CD4-positive, alpha-beta memory T cell (primary cell): ENCODE data around the gene DRC7. TPM values are rescaled to one million over a fixed set of nuclear protein-coding genes. Genes with fewer than 3 reads are reported as not detected.

Experiments
- CTCF ChIA-PET: fragments of 350-600 bp; sonication (Branson Sonifier 250); formaldehyde crosslinking; loops from one replicate; lab custom pipeline; 2021; ENCODE audit warnings: inconsistent platforms; ENCODE audit not compliant: partially characterized antibody; lab: Charles Lee
- POLR2A ChIA-PET: fragments of 350-600 bp; sonication (Branson Sonifier 250); formaldehyde crosslinking; loops from one replicate; lab custom pipeline; 2021; ENCODE audit not compliant: partially characterized antibody; lab: Charles Lee
- DNase-seq, 5 donors: peaks; one replicate each; pipeline versions ENCODE4 v3.0.0 to v3.0.0-alpha.2; 2020 to 2022; ENCODE audit warnings: mixed read lengths in 1 of 5
- H3K27ac ChIP-seq: one replicate; pipeline ENCODE4 v1.7.0; 2013; ENCODE audit warnings: low read depth, low read length
- H3K27me3 ChIP-seq: 2 replicates; pipeline ENCODE4 v1.7.0; 2013; ENCODE audit warnings: mild to moderate bottlenecking, low read length, moderate library complexity; ENCODE audit not compliant: insufficient read depth
- H3K36me3 ChIP-seq: 2 replicates; pipeline ENCODE4 v1.7.0; 2013; ENCODE audit warnings: mild to moderate bottlenecking, low read length, moderate library complexity; ENCODE audit not compliant: insufficient read depth
- H3K4me1 ChIP-seq: 2 replicates; pipeline ENCODE4 v1.7.0; 2013; ENCODE audit warnings: mild to moderate bottlenecking, low read length, moderate library complexity; ENCODE audit not compliant: insufficient read depth
- H3K4me3 ChIP-seq, 2 donors: one replicate each; pipeline ENCODE4 v1.7.0; 2013; ENCODE audit warnings: low read length in 2 of 2, mild to moderate bottlenecking in 1 of 2
- H3K9me3 ChIP-seq, 2 donors: one replicate each; pipeline ENCODE4 v1.7.0; 2013; ENCODE audit warnings: low read length in 2 of 2, control low read depth in 1 of 2; ENCODE audit not compliant: control insufficient read depth in 1 of 2
- H3K27ac Mint-ChIP-seq, 7 donors: one replicate each; pipeline ENCODE4 v1.8.0; 2020 to 2021; ENCODE audit warnings: mixed read lengths in 7 of 7, mild to moderate bottlenecking in 6 of 7, inconsistent platforms in 3 of 7, moderate library complexity in 3 of 7
- H3K27me3 Mint-ChIP-seq, 2 donors: one replicate each; pipeline ENCODE4 v1.8.0; 2020 to 2021; ENCODE audit warnings: mixed read lengths in 2 of 2
- H3K36me3 Mint-ChIP-seq, 2 donors: one replicate each; pipeline ENCODE4 v1.8.0; 2020 to 2021; ENCODE audit warnings: mixed read lengths in 2 of 2, inconsistent platforms in 1 of 2, mild to moderate bottlenecking in 1 of 2
- H3K4me1 Mint-ChIP-seq, 4 donors: one replicate each; pipeline ENCODE4 v1.8.0; 2020 to 2021; ENCODE audit warnings: mixed read lengths in 4 of 4, mild to moderate bottlenecking in 1 of 4
- H3K4me3 Mint-ChIP-seq, 8 donors: one replicate each; pipeline ENCODE4 v1.8.0; 2020 to 2021; ENCODE audit warnings: mixed read lengths in 8 of 8, mild to moderate bottlenecking in 7 of 8, moderate library complexity in 6 of 8, inconsistent platforms in 3 of 8
- H3K9me3 Mint-ChIP-seq, 8 donors: one replicate each; pipeline ENCODE4 v1.8.0; 2020 to 2021; ENCODE audit warnings: mixed read lengths in 8 of 8, mild to moderate bottlenecking in 5 of 8, inconsistent platforms in 3 of 8, moderate library complexity in 1 of 8
- intact Hi-C: fragments of 100-400 bp; cut with micrococcal nuclease; formaldehyde crosslinking; loops from one replicate; pipeline ENCODE4 v1.15.1; 2023
- polyA plus RNA-seq, 2 donors: library from polyadenylated mRNA; unstranded; fragments of 300-500 nt; fragmentation: Illumina TruSeq; gene quantifications; one replicate each; pipeline ENCODE4 v1.2.3, GENCODE V29; 2021
- total RNA-seq, 2 experiments: library from RNA; stranded (reverse); gene quantifications; one replicate each; pipeline ENCODE4 v1.2.3, GENCODE V29; 2021

DRC7 gene
- total and polyA plus RNA-seq, 4 experiments from 2014 or later, result not detected

DNA sequence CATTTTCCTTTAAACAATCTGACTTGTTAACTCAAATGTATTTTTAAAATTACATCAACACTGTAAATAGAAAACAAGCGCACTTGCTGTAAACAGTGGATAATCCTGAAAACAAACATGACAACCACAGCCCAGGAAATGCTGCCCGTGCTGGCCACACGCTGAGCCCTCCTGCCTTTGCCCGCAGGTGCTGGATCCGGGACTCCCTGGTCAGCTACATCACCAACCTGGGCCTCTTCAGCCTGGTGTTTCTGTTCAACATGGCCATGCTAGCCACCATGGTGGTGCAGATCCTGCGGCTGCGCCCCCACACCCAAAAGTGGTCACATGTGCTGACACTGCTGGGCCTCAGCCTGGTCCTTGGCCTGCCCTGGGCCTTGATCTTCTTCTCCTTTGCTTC is 33.1 kb upstream of the DRC7 start:
- intact Hi-C loops, result no loop called here
- ChIA-PET CTCF (no interaction called here), POLR2A (no interaction called here)
- Histone ChIP-seq H3K4me1 (peaks cover 5% of the 10 kb centered on the region), H3K4me3 (no peak overlapping the region), H3K27ac (no peak overlapping the region), H3K9me3 (no peaks in the 10 kb centered on the region), H3K36me3 (no peaks in the 10 kb centered on the region), H3K27me3 (no peaks in the 10 kb centered on the region)
- peaks cover 0 to 4% (median 2%) of the 10 kb centered on the region in 4 donors for H3K4me1 Mint-ChIP-seq
- no peak for DNase-seq
- no peaks in the 10 kb centered on the region for H3K36me3 Mint-ChIP-seq
- no peaks in the 10 kb centered on the region for H3K27me3 Mint-ChIP-seq
- H3K4me3 Mint-ChIP-seq, result no peak overlapping the region
- H3K9me3 Mint-ChIP-seq, result no peaks in the 10 kb centered on the region
- H3K27ac Mint-ChIP-seq, result peak overlapping the region in 1 of 7 donors; percentile 53

DNA sequence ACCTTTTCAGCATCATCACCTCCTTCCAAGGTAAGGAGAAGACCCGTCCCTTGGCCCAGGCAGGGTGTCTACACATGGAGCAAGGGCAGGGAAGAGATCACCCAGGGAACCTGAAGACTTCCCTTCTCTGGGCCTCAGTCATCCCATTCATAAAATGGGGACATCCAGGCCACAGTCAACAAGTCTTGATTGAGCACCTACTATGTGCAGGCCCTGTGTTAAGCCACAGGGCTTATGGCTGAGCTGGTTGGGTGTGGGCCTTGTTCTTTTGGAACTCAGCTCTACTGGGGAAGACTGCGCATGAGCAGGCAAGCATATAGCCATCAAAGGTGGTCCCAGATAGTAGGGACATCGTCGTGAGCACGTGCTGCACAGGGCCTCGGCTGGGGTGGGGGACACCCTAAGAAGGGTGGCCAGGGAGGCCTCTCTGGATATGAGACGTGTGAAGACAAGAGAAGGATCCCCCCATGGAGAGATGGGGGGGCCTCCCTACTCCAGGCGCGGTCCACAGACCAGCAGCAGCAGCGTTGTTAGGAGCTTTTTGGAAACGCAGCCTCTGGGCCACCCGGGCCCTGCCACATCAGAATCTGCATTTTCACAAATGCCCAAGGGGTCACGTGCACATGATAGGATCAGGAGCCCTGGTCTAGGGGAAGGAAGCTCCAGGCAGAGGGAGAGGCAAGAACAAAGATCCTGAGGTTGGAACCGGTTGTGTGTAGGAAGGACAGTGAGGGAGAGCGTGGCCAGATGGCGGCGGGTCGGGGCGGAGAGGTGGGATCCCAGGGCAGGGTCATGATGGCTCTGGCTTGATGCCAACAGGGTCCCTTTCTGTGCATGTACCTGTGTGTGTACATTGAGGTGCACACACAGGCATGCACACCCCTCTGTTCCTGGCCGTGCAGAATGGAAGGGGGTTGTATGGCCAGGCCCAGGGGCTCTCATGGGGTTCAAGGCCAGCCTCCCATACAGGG is 32.4 kb upstream of the DRC7 start:
- no peaks in the 10 kb centered on the region for H3K27me3 ChIP-seq
- H3K4me1 Mint-ChIP-seq, result peaks cover 0 to 4% (median 0%) of the 10 kb centered on the region in 4 donors
- intact Hi-C loops, result no loop called here
- H3K27me3 Mint-ChIP-seq, result no peaks in the 10 kb centered on the region
- no peaks in the 10 kb centered on the region for H3K9me3 ChIP-seq
- H3K36me3 ChIP-seq, result no peaks in the 10 kb centered on the region
- no peak for DNase-seq
- no peaks in the 10 kb centered on the region for H3K36me3 Mint-ChIP-seq
- no peak overlapping the region for H3K4me3 Mint-ChIP-seq
- POLR2A ChIA-PET, result no interaction called here
- peak overlapping the region in 1 of 7 donors; percentile 53 for H3K27ac Mint-ChIP-seq
- H3K27ac ChIP-seq, result no peak overlapping the region
- no peaks in the 10 kb centered on the region for H3K9me3 Mint-ChIP-seq
- H3K4me1 ChIP-seq, result no peaks in the 10 kb centered on the region
- H3K4me3 ChIP-seq, result no peak overlapping the region
- CTCF ChIA-PET, result interaction anchor here (1.4 kb wide), 1 partner anchor 14 kb away, joined by 5 read pairs; no protein-coding TSS in a partner anchor

DNA sequence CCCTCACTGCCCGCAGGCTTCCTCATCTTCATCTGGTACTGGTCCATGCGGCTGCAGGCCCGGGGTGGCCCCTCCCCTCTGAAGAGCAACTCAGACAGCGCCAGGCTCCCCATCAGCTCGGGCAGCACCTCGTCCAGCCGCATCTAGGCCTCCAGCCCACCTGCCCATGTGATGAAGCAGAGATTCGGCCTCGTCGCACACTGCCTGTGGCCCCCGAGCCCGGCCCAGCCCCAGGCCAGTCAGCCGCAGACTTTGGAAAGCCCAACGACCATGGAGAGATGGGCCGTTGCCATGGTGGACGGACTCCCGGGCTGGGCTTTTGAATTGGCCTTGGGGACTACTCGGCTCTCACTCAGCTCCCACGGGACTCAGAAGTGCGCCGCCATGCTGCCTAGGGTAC is 31.2 kb upstream of the DRC7 start:
- no peaks in the 10 kb centered on the region for H3K27me3 Mint-ChIP-seq

DNA sequence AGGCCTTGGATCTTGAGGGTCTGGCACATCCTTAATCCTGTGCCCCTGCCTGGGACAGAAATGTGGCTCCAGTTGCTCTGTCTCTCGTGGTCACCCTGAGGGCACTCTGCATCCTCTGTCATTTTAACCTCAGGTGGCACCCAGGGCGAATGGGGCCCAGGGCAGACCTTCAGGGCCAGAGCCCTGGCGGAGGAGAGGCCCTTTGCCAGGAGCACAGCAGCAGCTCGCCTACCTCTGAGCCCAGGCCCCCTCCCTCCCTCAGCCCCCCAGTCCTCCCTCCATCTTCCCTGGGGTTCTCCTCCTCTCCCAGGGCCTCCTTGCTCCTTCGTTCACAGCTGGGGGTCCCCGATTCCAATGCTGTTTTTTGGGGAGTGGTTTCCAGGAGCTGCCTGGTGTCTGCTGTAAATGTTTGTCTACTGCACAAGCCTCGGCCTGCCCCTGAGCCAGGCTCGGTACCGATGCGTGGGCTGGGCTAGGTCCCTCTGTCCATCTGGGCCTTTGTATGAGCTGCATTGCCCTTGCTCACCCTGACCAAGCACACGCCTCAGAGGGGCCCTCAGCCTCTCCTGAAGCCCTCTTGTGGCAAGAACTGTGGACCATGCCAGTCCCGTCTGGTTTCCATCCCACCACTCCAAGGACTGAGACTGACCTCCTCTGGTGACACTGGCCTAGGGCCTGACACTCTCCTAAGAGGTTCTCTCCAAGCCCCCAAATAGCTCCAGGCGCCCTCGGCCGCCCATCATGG is 30.5 kb upstream of the DRC7 start:
- Mint-ChIP-seq H3K4me1 (no peaks in the 10 kb centered on the region), H3K9me3 (no peaks in the 10 kb centered on the region), H3K27ac (no peak overlapping the region), H3K36me3 (no peaks in the 10 kb centered on the region), H3K27me3 (peaks cover 0 to 1% of the 10 kb centered on the region in 2 donors), H3K4me3 (no peak overlapping the region)
- no peak for DNase-seq
- ChIA-PET CTCF (no interaction called here), POLR2A (no interaction called here)
- Histone ChIP-seq H3K36me3 (no peaks in the 10 kb centered on the region), H3K4me3 (no peak overlapping the region), H3K9me3 (no peaks in the 10 kb centered on the region), H3K27me3 (no peaks in the 10 kb centered on the region), H3K27ac (no peak overlapping the region), H3K4me1 (no peaks in the 10 kb centered on the region)
- intact Hi-C loops, result no loop called here

More for the DNA sequence above, 31.2 kb upstream of the DRC7 start:
- no peak overlapping the region for H3K27ac ChIP-seq
- no peak for DNase-seq
- Mint-ChIP-seq H3K4me1 (peaks cover 0 to under 1% (median 0%) of the 10 kb centered on the region in 4 donors), H3K4me3 (no peak overlapping the region), H3K9me3 (no peaks in the 10 kb centered on the region), H3K27ac (no peak overlapping the region), H3K36me3 (no peaks in the 10 kb centered on the region)
- CTCF ChIA-PET, result interaction anchor here (1.4 kb wide), 1 partner anchor 15 kb away, joined by 5 read pairs; no protein-coding TSS in a partner anchor
- H3K9me3 ChIP-seq, result no peaks in the 10 kb centered on the region
- H3K4me3 ChIP-seq, result no peak overlapping the region
- H3K27me3 ChIP-seq, result no peaks in the 10 kb centered on the region
- H3K4me1 ChIP-seq, result no peaks in the 10 kb centered on the region
- POLR2A ChIA-PET, result no interaction called here
- intact Hi-C loops, result no loop called here
- H3K36me3 ChIP-seq, result no peaks in the 10 kb centered on the region

DNA sequence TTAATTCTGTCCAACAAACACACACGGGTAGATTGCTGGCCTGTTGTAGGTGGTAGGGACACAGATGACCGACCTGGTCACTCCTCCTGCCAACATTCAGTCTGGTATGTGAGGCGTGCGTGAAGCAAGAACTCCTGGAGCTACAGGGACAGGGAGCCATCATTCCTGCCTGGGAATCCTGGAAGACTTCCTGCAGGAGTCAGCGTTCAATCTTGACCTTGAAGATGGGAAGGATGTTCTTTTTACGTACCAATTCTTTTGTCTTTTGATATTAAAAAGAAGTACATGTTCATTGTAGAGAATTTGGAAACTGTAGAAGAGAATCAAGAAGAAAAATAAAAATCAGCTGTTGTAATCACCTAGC is 30.0 kb upstream of the DRC7 start:
- Mint-ChIP-seq H3K4me3 (no peak overlapping the region), H3K36me3 (no peaks in the 10 kb centered on the region), H3K4me1 (no peaks in the 10 kb centered on the region), H3K27ac (peak overlapping the region in 1 of 7 donors; percentile 25), H3K27me3 (peaks cover 0 to 2% of the 10 kb centered on the region in 2 donors), H3K9me3 (no peaks in the 10 kb centered on the region)
- ChIA-PET POLR2A (no interaction called here), CTCF (no interaction called here)
- Histone ChIP-seq H3K9me3 (no peaks in the 10 kb centered on the region), H3K36me3 (no peaks in the 10 kb centered on the region), H3K27me3 (no peaks in the 10 kb centered on the region), H3K4me1 (no peaks in the 10 kb centered on the region), H3K4me3 (no peak overlapping the region), H3K27ac (no peak overlapping the region)
- no peak for DNase-seq
- intact Hi-C loops, result no loop called here

DNA sequence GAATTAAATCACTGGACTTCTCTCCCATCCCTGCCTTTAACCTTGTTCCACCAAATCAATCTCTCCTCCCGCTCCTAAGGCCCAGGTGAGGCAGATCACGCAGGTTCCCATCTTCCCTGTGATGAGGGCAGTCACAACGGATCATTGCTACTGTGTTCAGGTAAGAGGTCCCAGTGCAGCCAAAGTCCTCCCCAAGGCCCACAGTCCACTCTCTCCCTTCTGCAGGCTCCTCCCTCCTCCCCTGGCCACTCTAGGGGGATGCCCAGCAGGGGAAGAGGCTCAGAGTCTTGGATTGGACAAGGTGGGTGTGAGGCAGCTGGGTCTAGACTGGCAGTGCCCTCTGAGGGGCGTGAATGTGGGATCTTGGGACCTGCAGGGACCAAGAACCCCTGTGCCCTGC is 29.1 kb upstream of the DRC7 start:
- DNase-seq, result no peak
- Mint-ChIP-seq H3K4me3 (no peak overlapping the region), H3K27ac (peak overlapping the region in 1 of 7 donors; percentile 66), H3K27me3 (peaks cover 2% of the 10 kb centered on the region in 2 donors), H3K9me3 (no peaks in the 10 kb centered on the region), H3K4me1 (no peaks in the 10 kb centered on the region), H3K36me3 (no peaks in the 10 kb centered on the region)
- Histone ChIP-seq H3K36me3 (no peaks in the 10 kb centered on the region), H3K4me3 (no peak overlapping the region), H3K4me1 (no peaks in the 10 kb centered on the region), H3K27me3 (no peaks in the 10 kb centered on the region), H3K27ac (no peak overlapping the region), H3K9me3 (no peaks in the 10 kb centered on the region)
- CTCF ChIA-PET, result no interaction called here
- intact Hi-C loops, result no loop called here
- POLR2A ChIA-PET, result no interaction called here

DNA sequence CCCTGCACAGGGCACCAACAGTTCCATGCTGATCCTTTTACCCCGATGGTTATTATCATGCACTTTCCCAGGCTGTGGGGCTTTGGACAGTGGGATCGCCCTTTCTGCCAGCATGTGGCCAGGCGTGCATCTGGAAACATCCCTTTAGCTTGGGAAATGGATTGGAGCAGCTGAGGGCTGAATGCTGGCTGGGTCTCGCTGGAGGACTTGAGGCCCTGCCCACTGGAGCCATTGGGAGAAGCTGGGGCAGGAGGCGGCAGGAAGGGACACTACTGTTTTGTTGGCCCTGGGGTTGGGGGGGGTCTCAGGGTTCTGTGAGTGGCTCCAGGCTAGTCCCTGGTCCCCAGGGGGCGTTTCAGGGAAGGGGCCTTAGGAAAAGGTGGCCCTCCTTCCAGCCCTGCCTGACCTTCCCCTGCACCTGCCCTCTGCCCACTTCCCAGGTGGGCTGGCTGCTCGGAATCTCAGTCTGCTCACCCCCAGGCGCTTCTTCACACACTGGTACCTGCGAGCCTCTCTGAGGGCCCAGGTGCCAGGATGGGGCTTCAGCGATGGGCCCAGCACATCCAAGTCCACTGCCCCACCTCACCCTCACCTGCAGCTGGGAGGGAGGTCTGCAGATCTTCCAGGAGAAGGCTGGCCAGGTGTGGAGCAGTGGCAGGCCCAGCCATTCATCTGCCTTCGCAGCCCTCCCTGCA is 28.1 kb upstream of the DRC7 start:
- intact Hi-C loops, result no loop called here
- H3K4me3 ChIP-seq, result no peak overlapping the region
- no peak for DNase-seq
- POLR2A ChIA-PET, result no interaction called here
- H3K9me3 Mint-ChIP-seq, result no peaks in the 10 kb centered on the region
- H3K36me3 ChIP-seq, result no peaks in the 10 kb centered on the region
- no peaks in the 10 kb centered on the region for H3K9me3 ChIP-seq
- no peaks in the 10 kb centered on the region for H3K36me3 Mint-ChIP-seq
- peaks cover 2% of the 10 kb centered on the region in 2 donors for H3K27me3 Mint-ChIP-seq
- no peaks in the 10 kb centered on the region for H3K4me1 Mint-ChIP-seq
- CTCF ChIA-PET, result no interaction called here
- H3K27ac ChIP-seq, result no peak overlapping the region
- no peaks in the 10 kb centered on the region for H3K4me1 ChIP-seq
- H3K4me3 Mint-ChIP-seq, result no peak overlapping the region
- no peak overlapping the region for H3K27ac Mint-ChIP-seq
- H3K27me3 ChIP-seq, result no peaks in the 10 kb centered on the region
